CD4-positive, alpha-beta T cell treated with Interleukin-17A for 1 hour (primary cell): ENCODE results near the gene RRAS.

Experiments
- DNase-seq: peaks from one replicate; pipeline ENCODE4 v3.0.0-alpha.2; 2020

Gene RRAS

DNA sequence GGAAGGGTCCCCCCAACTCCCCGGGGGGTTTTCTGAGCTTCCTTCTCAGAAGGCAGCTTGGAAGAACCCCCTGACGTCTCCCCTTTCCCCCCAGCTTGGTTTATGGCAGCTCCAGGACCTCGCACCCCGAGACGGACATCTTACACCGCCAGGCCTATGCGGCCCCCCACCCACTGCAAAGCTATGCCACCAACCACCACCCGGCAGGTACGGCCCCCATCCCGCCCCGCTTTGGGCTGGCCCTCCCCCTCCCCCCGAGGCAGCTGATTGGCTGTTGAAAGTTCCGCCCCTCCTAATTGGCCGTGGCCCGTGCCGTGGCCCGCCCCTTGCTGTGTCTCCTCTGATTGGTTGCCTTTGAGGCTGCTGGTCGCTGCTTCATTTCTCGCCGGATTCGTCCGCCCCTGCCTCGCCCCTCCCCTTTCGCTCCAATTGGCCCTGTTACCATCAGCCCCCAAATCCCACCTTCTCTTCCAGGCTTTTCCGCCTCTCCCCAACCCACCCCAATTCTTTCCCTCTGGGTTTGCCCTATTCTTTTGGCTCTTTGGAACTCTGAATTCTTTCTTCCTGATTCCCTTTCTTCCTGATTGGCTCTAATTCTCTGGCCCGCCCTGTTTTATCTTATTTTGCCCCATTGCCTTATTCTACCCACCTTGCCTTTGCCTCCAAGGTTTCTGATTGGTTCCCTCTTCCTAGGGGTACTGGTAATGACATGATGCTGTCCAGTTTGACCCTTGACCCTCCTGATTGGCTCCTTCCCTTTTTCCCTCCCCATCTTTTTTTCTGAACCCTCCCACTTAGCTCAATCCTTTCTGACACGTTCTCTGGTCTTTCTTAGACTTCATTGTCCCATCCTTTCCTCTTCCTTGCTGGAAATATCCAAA lies 46.5 kb downstream of the RRAS start:
- DNase-seq, result peak; percentile 95

DNA sequence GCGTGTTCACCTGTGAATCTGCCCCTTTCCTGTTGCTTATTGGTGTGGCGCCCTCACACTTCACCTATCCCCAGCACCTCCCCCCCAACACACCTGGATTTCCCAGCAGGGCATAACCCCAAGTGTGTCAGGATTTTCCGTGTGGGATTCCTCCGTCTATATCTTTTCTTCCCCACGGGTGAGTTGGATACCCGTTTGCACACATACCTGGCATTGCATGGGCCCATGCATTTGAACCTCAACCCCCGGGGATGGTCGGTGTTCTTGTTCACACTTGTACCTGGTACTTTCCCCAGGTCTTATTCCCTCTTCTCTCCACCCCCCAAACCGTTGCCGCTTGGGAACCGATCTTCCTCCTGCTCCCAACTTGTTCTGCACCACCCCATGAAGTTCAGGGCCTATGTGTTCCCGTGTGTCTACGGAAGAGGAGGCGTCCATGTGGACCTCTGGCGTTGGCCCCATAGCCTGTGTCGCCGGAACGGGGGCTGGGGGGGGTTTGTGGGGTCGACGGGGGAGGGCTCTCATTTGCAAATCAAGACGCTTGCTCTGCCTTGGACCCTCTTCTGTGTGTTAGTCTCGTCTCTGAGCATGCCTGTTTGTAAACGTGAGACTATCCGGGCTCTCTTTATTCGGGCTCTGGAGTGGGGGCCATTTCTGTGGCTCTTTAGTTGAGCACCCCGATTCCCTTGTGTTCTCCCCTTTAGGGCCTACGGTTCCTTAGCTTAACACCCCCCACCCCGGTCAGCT lies 47.3 kb downstream of the RRAS start:
- peak; percentile 28 for DNase-seq

DNA sequence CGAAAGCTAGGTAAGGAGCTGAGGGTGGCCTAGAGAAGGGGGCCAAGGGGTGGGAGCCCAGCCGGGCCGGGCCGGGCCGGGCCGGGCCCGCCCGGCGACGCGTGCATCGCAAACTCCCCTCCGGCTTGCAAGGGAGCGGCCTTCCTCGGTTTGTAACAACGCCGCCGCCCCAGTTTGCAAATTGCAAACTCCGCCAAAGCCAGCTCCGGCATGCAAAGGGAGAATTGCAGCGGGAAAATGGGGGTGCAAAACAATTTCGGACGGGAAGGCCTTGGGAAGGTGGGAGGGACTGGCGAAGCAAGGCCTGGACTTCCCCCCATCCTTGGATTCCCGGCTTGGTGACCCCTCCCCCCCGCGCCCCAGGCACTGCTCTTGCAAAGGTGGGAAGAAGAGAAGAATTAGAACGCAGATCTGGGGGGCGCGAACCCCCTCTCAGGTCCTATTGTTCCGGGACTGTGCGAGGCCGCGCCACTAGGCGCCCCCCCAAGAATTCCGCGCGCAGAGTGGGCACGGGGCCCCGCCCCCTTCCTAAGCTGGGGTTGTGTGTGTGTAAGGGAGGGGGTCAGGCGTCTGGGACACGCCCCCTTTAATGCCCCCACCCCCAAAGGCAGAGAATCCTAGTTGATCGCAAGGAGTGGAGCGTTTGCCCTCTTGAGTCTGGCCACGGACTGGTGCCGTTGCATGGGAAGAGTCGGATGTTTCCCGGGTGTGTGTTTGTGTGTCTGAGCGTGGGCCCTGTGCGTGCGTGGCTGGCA lies 48.0 kb downstream of the RRAS start:
- peak; percentile 48 for DNase-seq

DNA sequence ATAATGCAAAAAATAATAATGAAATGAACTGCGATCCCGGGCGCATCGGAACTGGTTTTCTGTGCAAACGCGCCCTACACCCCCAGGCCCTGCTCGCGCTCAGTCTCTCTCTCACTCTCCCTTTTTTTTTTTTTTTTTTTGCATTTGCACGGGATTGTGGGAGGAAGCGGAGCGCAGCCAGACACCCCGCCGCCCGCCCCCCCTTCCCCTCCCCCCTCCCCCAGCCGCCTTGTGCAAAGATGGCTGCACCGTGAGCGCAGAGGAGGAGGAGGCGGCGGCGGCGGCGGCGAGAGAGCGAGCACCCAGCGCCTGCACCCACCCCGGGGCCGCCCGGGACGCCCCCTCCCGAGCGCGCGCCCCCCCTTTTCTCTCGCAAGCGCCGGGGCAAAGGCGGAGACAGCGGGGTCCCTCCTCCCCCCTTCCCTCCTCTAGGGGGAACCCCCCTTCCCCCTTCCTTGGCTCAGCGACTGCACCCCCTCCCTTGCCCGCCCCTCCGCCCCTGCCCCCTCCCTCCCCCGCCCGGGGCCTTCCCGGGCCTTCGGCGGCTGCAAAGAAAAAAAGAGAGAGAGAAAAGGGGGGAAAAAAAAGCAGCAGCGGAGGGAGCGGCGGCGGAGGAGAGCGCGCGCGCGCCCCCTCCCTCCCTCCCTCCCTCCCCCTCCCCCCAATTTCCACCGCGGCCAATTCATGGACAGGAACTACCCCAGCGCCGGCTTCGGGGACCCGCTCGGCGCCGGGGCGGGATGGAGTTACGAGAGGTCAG lies 48.8 kb downstream of the RRAS start, which contains the start of gene PRR12:
Gene PRR12, plus strand, starts transcription at position 212 of the 760 bp plus-strand sequence. Its CDS starts 473 bp downstream, at position 685.
- peak; percentile 85 for DNase-seq

DNA sequence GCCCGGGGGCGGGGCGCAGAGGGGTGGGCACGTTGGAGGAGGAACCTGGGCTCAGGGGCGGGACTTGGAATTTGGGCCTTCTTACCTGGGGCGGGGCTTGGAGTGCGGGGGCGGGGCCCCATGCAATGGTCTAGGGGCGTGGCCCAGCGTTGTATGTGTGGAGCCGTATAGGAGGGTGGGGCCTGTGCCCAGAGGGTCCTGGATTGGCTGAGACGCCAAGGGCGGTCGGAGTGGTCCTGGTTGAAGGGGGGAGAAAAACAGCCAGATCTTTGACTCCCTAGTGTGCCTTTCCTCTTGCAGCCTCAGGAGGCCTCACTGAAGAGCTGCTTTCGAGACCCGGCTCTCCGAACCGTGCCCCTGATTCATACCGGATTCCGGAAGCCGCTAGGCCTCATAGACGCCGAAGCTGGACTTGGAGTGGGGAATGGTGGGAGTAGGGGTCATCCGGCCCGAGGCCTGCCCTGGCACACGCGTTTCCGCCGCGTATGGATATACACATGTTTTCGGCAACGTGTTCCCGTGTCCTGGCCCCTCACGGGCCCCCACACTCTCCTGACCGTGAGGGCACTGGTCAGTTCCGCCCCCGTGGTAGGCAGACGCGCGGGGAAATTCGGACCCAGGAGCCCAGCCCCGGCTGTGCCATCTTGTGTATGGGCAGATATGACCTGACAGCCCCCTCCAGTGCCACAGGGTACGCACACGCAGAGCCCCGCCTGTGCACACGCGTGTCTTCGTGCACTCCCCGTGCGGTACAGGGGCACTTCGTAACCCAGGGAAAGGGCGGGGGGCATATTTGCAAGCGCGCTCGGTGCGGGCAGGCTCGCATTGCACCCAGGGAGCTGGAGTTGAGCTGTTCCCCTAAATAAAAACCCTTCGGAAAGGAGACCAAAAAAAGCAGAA lies 49.6 kb downstream of the RRAS start:
- DNase-seq, result peak; percentile 98

DNA sequence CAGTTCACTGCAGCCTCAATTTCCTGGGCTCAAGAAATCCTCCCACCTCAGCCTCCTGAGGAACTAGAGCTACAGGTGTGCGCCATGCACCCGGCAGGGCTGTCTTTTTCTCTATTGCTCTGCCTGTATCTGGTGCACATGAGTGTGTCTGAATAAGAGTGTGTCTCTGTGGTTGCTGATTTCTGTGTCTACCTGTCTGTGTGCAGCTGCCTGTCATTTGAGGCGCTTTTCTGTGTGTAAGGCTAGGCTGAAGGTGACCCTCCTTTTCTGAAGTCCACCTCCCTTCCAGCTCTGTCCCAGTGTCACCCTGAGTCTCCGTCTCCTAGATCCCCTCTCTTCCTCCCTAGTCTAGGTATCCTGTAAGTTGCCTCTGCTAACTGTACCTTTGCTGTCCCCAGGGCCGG lies 50.4 kb downstream of the RRAS start:
- DNase-seq, result peak; percentile 47

DNA sequence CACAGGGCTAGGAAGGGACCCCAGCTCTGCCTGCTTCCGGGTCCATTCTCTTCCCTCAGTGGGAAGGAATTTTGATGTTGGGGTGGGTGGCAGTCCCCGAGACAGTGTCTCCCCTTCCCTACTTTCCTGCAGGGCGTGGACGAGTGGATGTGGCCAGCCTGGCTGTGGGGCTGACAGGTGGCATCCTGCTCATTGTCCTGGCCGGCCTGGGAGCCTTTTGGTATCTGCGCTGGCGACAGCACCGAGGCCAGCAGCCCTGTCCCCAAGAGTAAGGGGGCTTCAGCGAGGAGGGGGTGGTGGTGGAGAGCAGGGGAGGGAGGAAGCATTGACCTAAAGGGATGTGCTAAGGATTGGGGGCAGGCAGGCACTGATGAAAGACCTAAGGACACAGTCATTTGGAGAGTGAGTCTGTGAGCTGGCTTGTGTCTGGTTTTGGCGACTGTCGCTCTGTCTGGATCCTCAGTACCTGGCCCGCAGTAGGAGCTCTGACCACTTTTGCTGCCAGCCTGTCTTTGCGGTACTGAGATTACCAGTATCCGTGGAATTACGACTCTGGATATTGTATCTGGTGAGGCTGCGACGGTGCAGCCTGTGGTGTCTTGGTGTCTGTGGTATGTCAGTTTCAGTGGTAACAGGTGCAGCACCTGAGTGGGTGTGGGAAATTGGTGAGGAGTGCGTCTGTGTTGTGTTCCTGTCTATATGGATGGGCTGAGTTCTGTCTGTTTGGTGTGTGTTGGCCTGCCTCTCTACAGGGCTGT lies 51.4 kb downstream of the RRAS start:
- peak; percentile 39 for DNase-seq

DNA sequence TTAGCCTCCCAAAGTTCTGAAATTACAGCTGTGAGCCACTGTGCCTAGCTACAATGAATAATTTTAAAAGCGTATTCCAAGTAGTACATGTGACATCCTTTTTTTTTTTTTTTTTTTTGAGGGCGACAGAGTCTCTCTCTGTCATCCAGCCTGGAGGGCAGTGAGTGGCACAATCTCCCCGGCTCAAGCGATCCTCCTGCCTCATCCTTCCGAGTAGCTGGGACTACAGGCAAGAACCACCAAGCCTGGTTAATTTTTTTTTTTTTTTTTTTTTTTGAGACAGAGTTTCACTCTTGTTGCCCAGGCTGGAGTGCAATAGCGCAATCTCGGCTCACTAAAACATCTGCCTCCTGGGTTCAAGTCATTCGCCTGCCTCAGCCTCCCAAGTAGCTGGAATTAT lies 52.7 kb downstream of the RRAS start:
- no peak for DNase-seq
